Transverse colon (tissue), 4 donors: ENCODE data around the gene PRICKLE1.

Experiments used
- CTCF ChIP-seq, 5 experiments: fragments of 200-600 bp in 3 of 5; fragments of 450-650 bp in 2 of 5; sonication (generic) in 3 of 5; IDR thresholded peaks; 1 replicate in 2 of 5; 2 replicates in 3 of 5; pipeline ENCODE4 v1.5.1; 2016 to 2017; ENCODE audit warnings: antibody characterized with exemption in 5 of 5, inconsistent platforms in 3 of 5, mild to moderate bottlenecking in 2 of 5, moderate library complexity in 1 of 5
- POLR2AphosphoS5 ChIP-seq, 3 donors: sonication (generic); formaldehyde crosslinking; IDR thresholded peaks; one replicate each; pipeline ENCODE4 v1.6.1; 2016; ENCODE audit warnings: antibody characterized with exemption in 3 of 3

GRCh38 chr12:42444192-42444943 lies 145.2 kb downstream of the PRICKLE1 start:
- TF ChIP-seq CTCF (IDR thresholded peaks at IDR 0.05) (no peak), POLR2AphosphoS5 (IDR thresholded peaks at IDR 0.05) (no peak)
